ENCODE measurements around the gene HELT. TPM values are rescaled to one million over a fixed set of nuclear protein-coding genes. Genes with fewer than 3 reads are reported as not detected.

Gene HELT
- total and polyA plus RNA-seq, 2 of the 4 experiments (the other 2 are of a cell fraction) = not detected

GRCh38 chr4:185020293-185020808 is 2.1 kb downstream of the HELT start:
- no peak overlapping the region for H2BK15ac ChIP-seq (ENCODE audit: low read depth, low read length)
- H4K91ac ChIP-seq (ENCODE audit: insufficient read depth, low read depth, low read length) = no peak overlapping the region
- ChIA-PET CTCF (no interaction called here), POLR2A (ENCODE audit: unreplicated experiment) (no interaction called here)
- H3K18ac ChIP-seq (ENCODE audit: low read depth, low read length) = no peak overlapping the region
- 0% methylated on average over 15 of the region's 48 CpGs; no CpG with 5 or more reads in 1 of the 2 experiments for WGBS, 2 experiments (ENCODE audit: extremely low coverage in 2 of 2, insufficient read length in 1 of 2)
- in situ Hi-C loops (cut with MboI; ENCODE audit: low sequenced_read_pairs) (no loop called here), dilution Hi-C loops (cut with HindIII; ENCODE audit: low sequenced_read_pairs, unreplicated experiment) (no loop called here), intact Hi-C loops (cut with micrococcal nuclease) (no loop called here)
- H2BK5ac ChIP-seq (ENCODE audit: low read depth, low read length, poor library complexity, severe bottlenecking) = no peak overlapping the region
- no peaks in the 10 kb centered on the region for H3K79me1 ChIP-seq (ENCODE audit: low read depth in 1 of 2, low read length in 2 of 2)
- no peak overlapping the region for H4K5ac ChIP-seq (ENCODE audit: low read depth, low read length)
- no peak overlapping the region for H2BK120ac ChIP-seq (ENCODE audit: low read depth, low read length)
- no peak overlapping the region for H3K56ac ChIP-seq (ENCODE audit: extremely low read depth, insufficient read depth, low read length)
- H2BK20ac ChIP-seq (ENCODE audit: low read depth, low read length) = no peak overlapping the region
- no peaks in the 10 kb centered on the region for H3K4me1 ChIP-seq (ENCODE audit: control insufficient read depth, insufficient read depth, low read length)
- no peak overlapping the region for H3K4me3 ChIP-seq (ENCODE audit: insufficient read depth, low read depth, low read length)
- H4K20me1 ChIP-seq (ENCODE audit: insufficient read depth, low read length) = no peaks in the 10 kb centered on the region
- no peak overlapping the region for H2AK5ac ChIP-seq (ENCODE audit: low read depth, low read length)
- no peak overlapping the region for H3K23ac ChIP-seq (ENCODE audit: low read depth, low read length)
- H3K9me3 ChIP-seq (ENCODE audit: control insufficient read depth, insufficient read depth, low read length) = no peaks in the 10 kb centered on the region
- no peak for ATAC-seq (ENCODE audit: low read depth)
- BruUV-seq (replicated peaks) = no TSS peak
- no peak overlapping the region for H3K4ac ChIP-seq (ENCODE audit: low read depth, low read length)
- no peaks in the 10 kb centered on the region for H3K36me3 ChIP-seq (ENCODE audit: control insufficient read depth, insufficient read depth, low read length)
- no peak overlapping the region for H3K4me2 ChIP-seq (ENCODE audit: low read depth, low read length)
- no peak overlapping the region for H4K8ac ChIP-seq (ENCODE audit: low read depth in 2 of 2, low read length in 2 of 2)
- peaks cover 77% of the 10 kb centered on the region for H3K27me3 ChIP-seq (ENCODE audit: control insufficient read depth, insufficient read depth, low read length)
- no peak overlapping the region for H2AK9ac ChIP-seq (replicated peaks; ENCODE audit: low read depth, low read length, poor library complexity)
- no peak for DNase-seq
- H3K14ac ChIP-seq (replicated peaks; ENCODE audit: low read depth, low read length) = no peak overlapping the region
- no peaks in the 10 kb centered on the region for H3K9me1 ChIP-seq (ENCODE audit: insufficient read depth, low read length)
- no peak overlapping the region for H3K27ac ChIP-seq (ENCODE audit: insufficient read depth, low read length)
- no peak overlapping the region for H3K9ac ChIP-seq (ENCODE audit: low read depth, low read length)
- TF ChIP-seq CHD1 (IDR thresholded peaks at IDR 0.05; ENCODE audit: low read depth, low read length) (no peak), RAD21 (IDR thresholded peaks at IDR 0.05; ENCODE audit: low read length) (no peak), RFX5 (IDR thresholded peaks at IDR 0.05; ENCODE audit: low read depth, low read length) (no peak), POLR2A (IDR thresholded peaks at IDR 0.05; ENCODE audit: low read depth, low read length) (no peak), MXI1 (IDR thresholded peaks at IDR 0.05; ENCODE audit: borderline replicate concordance, low read depth, low read length) (no peak), CTCF (conservative IDR thresholded peaks at IDR 0.05; ENCODE audit: low read depth, low read length) (no peak), ELK1 (IDR thresholded peaks at IDR 0.05; ENCODE audit: borderline replicate concordance, low read depth, low read length) (no peak), USF2 (IDR thresholded peaks at IDR 0.05; ENCODE audit: low read depth, low read length) (no peak), CEBPB (IDR thresholded peaks at IDR 0.05; ENCODE audit: low read depth, low read length) (no peak), NFE2L2 (IDR thresholded peaks at IDR 0.05; ENCODE audit: low read depth, low read length) (no peak), MAFK (IDR thresholded peaks at IDR 0.05; ENCODE audit: low read depth, low read length) (no peak), FOS (IDR thresholded peaks at IDR 0.05; ENCODE audit: low read depth, low read length) (no peak), BHLHE40 (IDR thresholded peaks at IDR 0.05; ENCODE audit: low read depth, low read length) (no peak)
- H2AFZ ChIP-seq (replicated peaks; ENCODE audit: low read length, poor library complexity) = no peak overlapping the region
